Measurements from ENCODE around the gene CNFN.

CNFN gene

DNA sequence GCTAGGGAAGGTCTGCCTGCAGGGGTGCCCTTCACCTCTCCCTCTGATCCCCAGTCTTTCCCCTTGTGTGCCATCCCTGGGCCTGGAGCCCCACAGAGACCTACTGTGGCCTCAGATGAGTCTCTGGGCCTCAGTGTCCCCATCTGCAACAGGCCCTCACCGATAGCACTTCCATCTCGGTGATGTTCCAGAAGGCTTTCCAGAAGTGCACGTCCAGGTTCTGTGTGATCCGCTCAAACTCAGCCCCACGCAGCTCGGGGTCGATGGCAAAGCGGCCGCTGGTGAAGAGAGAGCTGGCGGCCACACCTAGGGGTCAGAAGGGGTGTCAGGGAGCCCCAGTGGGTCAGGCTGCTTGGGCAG lies 17.7 kb upstream of the CNFN start:
- DNase-seq = no peak

DNA sequence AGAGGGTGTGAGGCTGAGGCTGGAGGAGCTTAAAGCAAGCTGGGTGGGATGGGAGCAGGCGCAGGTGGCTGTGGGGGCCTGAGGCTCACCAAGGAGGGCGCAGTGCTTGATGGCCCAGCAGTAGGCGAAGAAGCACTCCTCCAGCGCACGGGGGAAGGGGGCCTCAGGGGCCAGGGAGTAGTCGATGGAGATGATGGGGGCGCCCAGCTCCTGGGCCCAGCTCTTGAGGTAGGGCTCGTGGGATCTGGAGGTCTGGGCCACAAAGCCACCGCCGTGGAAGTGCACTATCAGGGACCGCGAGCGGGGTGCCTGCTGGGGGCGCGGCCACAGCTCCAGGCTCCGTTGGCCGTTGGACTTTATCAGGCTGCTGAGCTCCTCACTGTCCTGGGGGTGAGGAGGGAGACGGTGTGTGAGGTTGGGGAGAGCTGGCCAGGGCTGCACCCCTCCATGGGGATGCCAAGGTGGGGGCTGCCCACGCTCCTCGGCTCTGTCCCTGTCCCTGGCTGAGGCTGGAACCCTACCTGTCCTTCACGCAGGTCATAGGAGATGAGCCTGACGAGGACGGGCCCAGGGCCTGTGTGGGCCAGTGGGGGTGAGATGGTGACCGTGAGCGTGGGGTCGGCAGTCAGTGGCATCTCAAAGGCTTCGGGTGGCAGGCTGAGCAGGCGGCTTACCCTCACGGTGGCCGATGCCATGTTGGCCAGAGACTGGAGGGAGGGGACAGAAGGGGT lies 17.2 kb upstream of the CNFN start:
- no peak for DNase-seq

DNA sequence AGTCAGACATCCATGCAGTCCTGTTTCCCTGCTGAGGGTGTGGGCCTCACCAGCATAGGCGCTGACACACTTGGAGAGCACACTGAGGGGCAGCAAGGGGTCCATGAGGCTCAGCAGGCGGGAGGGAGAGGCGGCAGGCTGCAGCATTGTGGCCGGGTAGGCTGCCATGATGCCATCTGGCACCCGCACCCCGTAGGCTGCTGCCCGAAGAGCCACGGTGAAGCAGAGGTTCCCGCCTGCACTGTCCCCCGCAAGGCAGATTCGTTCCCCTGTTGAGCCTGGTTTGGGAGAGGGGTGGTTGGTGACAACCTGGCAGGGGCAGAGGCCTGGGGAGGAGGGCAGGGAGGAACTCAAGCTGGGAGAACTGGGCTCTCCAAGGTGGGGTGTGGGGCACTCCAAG lies 16.0 kb upstream of the CNFN start:
- no peak for DNase-seq

DNA sequence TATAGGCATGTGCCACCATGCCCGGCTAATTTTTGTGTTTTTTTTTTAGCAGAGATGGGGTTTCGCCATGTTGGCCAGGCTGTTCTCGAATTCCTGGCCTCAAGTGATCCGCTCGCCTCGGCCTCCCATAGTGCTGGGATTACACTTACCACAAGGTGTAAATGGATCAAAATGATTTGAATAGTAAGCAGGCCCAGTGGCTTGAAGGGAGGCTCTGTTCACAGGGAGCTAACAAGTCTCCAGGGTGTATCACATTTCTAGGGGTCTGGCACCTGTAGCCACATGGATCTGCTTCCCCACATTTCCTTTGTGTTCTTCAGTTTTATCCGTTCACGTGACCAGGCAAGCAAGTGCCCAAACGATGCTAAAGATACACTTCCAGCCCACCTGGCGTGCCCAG lies 13.5 kb upstream of the CNFN start:
- no peak for DNase-seq

GRCh38 chr19:42402376-42403116 lies 12.4 kb upstream of the CNFN start:
- DNase-seq = no peak

DNA sequence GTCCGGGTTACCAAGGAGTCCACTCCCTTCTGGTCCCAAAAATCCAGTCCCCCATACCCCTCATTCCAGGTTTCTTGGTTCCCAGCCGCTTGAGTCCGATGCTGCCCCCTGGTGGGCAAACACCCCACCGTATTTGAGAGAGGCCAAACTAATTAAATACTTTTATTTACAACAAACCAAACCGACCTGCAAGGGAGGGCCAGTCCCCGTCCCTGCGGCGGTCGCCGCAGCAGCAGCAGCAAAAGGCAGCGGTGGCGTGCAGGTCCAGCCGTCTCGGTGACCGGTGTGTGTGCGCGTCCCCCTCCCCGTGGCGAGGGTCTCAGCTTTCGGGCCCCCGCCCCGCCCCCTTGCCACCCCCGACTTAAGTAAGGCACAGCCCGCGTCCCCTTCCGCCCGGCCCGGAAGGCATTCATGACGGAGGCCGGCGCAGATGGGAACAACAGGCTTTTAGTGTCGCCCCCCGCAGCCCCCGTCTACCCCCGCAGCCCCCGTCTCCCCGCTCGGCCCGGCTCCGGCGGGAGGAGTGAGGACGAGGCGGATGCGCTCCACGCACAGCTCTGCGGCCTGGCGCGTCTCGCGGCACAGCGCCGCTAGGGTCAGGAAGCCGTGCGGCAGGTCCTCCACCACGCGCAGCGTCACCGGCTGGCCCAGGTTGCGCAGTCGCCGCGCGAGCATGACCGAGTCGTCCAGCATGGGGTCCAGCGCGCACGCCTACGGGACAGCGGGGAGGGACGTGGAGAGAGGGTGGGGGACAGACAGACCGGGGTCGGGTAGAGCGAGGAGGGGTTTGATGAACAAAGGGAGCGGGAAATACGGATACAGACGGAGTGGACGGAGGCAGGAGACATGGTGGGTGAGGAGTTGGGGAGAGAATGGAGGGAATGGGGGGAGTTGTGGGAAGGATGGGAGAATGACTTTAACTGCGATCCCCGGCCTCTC lies 11.5 kb upstream of the CNFN start:
- DNase-seq = peak; percentile 75

DNA sequence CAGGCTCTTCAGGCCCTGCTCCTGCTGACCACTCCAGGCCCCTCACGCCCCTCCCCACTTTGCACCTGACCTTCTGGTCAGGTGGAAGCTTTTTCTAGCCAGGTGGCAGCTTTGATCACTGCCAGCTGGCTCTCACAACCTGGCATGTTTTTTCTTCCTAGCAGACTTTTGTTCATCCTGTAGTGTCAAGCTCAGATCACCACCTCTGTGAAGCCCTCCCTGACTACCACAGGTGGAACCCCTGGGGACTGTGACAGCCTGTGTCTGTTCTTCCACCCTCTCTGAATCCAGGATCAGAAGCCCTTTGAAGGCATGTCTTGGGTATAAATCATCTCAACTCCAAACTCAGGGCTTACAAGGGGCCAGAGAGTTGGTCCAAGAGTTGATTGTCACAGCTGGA lies 10.3 kb upstream of the CNFN start:
- DNase-seq = no peak

DNA sequence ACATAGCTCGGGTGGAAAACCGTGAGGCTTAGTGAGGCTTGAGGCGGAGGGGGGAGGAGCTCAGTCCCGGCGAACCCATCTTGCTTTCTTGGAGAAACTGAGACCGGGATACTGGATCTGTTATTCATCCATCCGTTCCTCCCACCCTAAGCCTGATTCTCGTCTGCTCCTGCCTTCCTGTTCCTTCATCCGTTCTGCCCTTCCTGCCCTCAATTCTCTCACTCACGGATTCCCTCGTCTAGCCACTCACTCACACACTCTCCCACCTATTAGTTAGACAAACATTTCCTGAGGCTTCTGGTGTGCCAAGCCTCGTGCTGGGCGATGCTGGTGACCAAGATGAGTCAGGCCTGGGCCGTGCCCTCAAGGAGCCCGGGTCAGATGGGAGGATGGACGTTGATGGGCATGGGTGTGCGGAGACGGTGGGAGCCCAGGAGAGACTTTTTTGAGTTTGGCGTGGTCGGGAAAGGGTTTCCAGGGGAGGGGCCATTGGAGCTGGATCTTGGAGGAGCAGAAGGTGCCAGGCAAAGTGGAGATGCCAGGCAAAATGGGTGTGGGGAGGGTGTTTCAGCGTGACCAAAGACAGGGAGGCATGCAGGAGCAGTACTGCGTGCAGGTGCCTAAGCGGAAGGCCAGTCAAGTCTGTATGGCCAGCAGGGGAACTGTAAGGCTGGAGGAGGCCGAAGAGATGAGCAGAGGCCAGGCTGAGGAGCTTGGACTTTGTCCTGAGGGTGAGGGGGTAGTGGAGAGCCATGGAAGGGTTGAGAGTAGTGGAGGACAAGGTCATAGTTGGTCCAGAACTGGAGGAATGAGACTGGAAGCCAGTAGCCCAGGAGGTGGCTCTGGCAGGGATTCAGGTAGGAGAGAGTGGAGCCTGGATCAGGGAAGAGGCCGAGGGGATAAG lies 7.4 kb upstream of the CNFN start:
- DNase-seq = no peak

DNA sequence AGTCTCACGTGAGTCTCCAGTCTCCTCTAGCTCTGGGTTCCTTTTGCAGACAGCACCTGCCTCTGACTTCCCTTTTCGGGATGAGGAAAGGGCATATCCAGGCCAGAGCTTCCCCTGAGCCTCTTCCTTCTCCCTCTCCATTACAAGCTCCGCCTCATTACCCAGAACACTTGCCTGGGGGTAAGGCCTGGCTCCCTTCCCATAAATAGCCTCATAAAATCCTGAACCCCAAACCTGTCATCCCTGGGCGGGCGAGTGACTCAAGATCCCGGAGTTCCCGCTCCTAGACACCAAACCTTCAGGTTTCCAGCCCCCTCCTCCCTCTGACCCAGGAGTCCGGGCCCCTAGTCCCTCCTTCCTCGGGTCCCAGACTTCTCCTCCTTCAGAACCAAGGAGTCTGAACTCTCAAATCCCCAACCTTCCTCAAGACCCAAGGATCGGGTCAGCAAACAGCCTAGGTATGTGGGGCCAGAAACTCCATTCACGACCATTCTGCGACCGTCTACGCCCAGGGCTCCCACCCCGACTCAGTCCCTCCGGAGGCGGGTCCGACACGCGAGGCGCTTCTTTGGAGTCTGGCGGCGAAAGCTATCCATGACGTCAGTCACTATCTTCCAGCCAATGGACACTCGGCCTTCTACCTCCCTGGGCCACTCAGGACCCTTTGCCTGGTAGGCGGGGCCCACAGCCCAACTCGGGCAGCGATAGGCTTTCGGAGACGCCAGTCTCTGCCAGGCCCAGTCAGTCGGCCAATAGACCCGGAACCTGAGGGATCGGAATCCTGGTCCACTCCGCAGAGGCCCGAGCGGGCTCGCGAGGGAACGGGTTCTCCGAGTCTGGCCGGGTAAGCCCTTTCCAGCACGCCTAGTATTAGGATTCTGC lies 6.5 kb upstream of the CNFN start:
- DNase-seq = peak; percentile 98

GRCh38 chr19:42394751-42395150 lies 4.7 kb upstream of the CNFN start:
- no peak for DNase-seq

DNA sequence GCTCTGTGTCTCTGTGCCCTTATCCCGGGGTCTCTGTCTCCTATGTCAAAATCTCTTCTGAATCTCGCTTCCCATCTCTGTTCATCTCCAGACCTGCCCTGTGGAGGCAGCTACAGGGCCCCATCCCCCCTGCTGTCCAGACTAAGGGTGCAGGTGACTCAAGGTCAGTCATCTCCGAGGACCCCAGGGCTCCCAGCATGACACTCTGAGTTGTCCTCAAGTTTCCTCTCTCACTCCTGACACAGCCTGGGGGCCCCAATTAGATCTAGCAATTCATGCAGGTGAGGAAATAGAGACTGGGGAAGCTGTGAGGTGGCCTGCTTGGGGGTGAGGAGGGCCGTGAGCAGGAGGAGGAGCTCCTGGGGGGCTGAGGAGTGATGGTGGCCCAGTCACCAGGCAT lies 2.1 kb upstream of the CNFN start:
- no peak for DNase-seq

- DNase-seq = no peak
These were observed 1.1 kb downstream of the CNFN start for GRCh38 chr19:42388851-42389489.

DNA sequence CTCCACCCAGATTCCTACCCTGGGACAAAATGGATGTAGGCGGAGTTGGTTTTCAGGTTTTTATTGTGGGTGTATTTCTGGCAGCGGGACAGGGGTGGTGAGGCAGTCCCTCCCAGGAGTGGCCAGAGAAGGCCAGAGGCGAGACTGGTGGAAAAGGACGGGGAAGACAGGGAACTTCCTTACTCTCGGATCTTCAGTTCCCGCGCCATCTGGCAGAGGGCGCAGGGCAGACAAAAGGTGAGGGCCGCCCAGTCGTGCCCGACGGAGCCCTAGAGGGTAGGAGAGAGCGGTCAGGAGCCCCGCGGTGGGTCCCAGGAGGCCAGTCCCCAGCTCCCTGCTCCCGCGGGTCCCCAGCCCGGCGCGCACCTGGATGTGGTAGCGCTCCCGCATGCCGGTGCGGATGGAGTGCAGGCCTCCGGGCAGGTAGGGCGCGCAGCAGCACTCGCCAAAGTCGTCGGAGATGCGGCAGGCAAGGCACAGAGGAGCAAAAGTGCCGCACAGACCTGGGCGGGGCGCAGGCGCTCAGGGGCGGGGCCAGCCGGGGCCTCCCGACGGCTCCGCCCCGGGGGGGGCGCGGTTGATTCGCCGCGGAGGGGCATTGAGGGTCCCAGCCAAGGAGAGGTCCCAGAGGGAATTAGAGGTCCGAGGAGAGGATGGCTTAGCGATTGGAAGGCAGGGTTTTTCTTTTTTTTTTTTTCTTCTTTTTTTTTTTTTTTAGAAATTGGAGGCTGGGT lies 3.0 kb downstream of the CNFN start:
- peak; percentile 71 for DNase-seq

- DNase-seq = no peak
These were observed 9.9 kb downstream of the CNFN start for GRCh38 chr19:42380155-42380554.

DNA sequence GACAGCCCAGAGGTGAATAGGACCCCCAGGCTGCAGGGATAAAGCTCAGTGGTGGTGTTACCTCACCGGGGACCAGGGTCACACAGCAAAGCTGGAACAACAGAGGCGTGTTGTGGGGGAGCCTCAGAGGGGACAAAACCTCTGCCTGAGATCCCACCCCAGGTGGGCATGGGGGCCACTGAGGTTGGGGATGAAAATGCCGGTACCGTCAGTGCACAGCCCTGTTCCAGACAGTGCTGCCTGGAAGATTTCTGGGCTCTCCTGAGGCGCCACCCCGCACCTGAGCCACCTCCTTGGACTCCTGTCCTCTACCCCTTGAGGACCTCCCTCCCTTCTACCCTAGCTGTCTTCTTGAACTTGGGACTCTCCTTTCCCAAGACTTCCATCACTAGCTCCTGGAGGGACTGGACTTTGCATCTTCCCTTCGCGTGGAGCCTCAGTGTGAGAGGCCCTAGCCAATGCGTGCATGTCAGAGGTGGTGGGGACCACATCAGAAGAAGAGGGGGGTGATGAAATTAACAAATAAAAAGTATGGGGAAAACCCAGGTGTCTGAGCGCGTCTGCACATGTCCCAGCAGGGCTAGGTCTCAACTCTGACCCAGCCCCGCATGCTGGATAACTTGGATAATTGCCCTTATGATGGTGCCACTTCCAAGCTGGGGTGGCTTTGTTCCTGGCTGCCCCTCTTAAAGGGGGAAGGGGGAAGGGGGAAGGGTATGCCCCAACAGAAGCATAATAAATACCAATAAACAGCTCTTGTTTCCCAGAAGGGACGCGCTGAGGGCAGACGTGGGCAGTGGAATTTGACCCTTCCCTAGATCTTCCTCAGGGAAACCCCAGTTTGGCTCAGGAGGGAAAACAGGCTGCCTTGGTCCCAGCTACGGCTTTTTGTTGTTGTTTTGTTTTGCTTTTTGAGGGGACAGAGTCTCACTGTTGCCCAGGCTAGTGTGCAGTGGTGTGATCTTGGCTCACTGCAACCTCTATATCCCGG lies 11.6 kb downstream of the CNFN start:
- no peak for DNase-seq

- DNase-seq = no peak
These were observed 13.9 kb downstream of the CNFN start for GRCh38 chr19:42376177-42376555.

GRCh38 chr19:42375415-42376176 lies 14.5 kb downstream of the CNFN start:
- DNase-seq = no peak

GRCh38 chr19:42374826-42375376 lies 15.2 kb downstream of the CNFN start:
- DNase-seq = no peak

Data from activated CD4-positive, CD25-positive, alpha-beta regulatory T cell treated with anti-CD3 and anti-CD28 coated beads, Interleukin-2, amount 50 U/mL, for 72 hours (primary cell).